T-helper 2 cell treated with Interferon-gamma antibody and Interleukin-4, amounts not matched to agents 100 ng/mL and 5 ng/mL, for 36 hours (primary cell): ENCODE measurements around the gene CNN3. TPM values are rescaled to one million over a fixed set of nuclear protein-coding genes. Genes with fewer than 3 reads are reported as not detected.

Source experiments
- intact Hi-C: fragments of 100-400 bp; cut with micrococcal nuclease; formaldehyde crosslinking; loops from one replicate; pipeline ENCODE4 v1.15.1; 2023
- total RNA-seq: library from RNA; stranded (reverse); gene quantifications from 2 replicates; pipeline ENCODE4 v1.2.3, GENCODE V29; 2022

Gene CNN3
- total RNA-seq, 1 donor from 2014 or later: 2.3 TPM

DNA sequence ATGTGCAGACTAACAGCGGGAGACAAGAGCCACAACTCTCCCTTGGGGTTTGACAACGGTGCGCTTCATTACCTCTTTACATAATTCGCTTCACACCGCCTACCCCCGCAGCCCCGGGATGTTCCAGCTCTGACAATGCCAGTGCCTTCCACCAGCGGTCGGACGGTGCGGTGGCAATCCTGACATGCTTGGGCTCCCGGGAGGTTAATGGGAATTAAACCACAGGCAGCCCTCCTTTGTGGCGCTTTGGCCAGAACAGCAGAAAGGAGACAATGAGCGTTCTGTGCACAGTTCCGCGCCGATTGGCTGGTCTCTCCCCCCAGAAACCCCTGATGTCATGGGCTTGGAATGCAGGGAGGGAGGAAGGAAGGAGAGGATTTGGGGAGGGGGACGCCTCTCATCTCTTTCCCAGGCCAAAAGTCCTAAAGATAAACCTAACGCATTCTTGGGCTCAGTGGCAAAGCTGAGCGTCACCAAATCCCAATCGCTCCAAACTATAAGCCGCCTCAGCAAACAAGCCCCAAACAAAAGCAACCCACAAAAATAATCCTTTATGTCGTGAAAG lies 1.3 kb downstream of the CNN3 start:
- intact Hi-C loops: loop anchor here (2.0 kb wide), 1 partner anchor 117 kb away; no protein-coding TSS in a partner anchor

DNA sequence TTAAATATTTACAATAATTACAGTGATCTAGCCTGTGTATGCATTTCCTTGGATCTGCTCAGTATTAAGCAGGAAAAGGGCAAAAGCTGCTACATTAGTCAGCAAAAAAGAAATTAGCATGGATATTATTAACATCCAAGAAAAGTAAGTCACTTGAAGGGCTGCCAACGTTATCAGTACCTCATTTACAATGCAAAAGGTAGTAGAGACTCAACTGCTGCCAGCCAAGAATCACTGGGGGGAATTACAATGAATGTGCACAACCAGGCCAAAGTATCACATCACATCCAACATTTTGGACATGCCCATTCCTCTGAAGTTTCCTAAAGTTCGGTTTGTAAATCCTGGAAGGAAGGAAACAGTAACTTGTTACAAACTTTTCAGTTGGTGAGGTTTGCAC lies 1.9 kb downstream of the CNN3 start:
- intact Hi-C loops: no loop called here

DNA sequence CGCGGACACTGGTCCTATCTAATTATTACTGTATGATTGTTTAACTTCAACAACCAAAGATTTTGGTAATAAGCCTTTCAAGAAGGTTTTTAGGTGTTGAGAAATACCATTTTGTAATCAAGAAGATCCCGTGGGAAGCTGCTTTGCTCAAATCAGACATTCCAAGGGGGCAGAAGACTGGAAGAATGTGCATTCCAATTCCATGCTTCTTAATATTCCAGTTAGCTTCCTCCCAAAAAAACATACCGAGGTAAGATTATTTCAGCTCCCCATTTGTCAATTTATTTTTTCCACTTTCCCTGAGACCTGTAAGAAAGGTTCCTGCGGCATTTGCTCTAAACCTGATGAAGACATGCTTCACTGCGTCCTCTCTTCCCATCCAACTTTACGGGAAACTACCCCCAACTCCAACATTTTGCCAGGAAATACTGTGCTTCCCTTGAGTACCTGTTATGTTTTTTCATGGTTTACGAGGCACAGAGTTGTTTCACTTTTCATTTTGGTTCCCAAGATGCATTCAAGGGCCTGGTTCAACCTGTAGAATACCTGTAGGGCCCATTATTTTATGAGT lies 4.1 kb downstream of the CNN3 start:
- intact Hi-C loops: no loop called here

GRCh38 chr1:94921977-94922376 lies 4.9 kb downstream of the CNN3 start:
- intact Hi-C loops: no loop called here

- intact Hi-C loops: no loop called here
Observed at GRCh38 chr1:94920061-94920460, 6.8 kb downstream of the CNN3 start.

GRCh38 chr1:94919241-94920030 lies 7.5 kb downstream of the CNN3 start:
- intact Hi-C loops: no loop called here

DNA sequence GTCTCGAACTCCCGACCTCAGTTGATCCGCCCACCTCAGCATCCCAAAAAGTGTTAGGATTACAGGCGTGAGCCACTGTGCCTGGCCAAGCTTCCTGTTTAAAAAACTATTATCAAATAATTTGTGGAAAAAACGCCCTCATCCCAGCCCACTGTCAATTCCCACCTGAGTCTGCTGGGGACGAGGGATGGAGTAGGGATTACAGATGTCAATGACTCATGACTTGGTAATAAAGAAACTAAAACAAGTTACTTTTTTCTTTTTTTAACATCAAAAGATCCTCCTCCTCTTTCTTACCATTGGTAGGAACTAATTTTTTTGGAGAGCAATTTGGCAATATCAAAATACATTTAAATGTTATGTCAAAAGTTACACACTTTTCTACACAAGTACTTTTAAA lies 9.7 kb downstream of the CNN3 start:
- intact Hi-C loops: no loop called here

GRCh38 chr1:94912263-94913184 lies 14.4 kb downstream of the CNN3 start:
- intact Hi-C loops: no loop called here

DNA sequence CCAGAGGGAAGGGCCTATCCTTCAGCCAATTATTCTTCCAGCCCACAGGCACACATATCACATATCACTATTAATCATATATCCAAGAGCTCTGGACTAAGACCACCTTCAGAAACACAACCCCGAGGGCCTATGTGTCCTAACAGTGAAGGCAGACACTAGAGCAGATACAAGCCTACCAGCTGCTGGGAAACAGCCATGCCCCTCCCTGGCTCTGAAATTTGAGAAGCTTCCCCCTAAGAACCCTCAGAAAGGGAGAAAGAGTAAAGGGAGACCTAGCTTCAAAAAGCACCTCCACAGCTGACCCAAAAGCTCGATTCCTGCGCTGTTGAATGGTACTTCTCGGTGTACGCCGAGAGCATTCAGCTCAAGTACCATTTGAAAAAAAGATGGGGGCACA lies 17.4 kb downstream of the CNN3 start:
- intact Hi-C loops: no loop called here

DNA sequence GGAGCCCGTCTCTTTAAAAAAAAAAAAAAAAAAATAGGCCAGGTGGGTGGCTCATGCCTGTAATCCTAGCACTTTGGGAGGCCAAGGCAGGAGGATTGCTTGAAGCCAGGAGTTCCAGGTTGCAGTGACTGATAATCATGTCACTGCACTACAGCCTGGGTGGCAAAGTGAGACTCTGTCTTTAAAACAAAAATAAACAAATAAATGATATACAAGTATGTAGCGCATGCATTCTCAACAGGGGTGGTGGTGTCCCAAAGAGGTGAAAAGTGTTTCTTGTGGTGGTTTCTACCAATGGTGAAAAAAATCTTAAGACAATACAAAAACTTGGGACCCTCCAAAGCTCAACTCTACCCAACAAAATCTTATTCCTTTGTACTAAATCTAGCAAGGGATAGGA lies 17.9 kb downstream of the CNN3 start:
- intact Hi-C loops: no loop called here

GRCh38 chr1:94908190-94908589 lies 18.7 kb downstream of the CNN3 start:
- intact Hi-C loops: no loop called here

DNA sequence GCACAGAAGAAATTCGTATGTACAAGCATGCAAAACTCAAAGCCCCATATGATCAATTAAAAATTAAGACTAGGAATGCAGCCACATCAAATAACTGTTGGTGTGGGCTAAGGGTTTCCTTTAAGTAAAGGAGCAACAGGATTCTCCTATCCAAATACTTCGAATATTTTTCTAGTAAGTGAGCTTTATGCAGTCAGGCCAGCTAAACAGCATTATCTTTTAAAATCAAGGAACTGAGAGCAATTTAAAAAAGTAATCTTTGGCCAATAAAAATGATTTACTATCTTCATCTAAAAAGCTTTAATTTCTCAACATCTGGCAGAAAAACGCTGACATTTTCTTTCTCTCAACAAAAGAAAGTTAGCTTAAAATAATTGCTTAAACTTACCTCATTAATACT lies 19.8 kb downstream of the CNN3 start:
- intact Hi-C loops: no loop called here

- intact Hi-C loops: no loop called here
Observed at GRCh38 chr1:94906382-94906781, 20.5 kb downstream of the CNN3 start.

- intact Hi-C loops: no loop called here
Observed at GRCh38 chr1:94905207-94905606, 21.7 kb downstream of the CNN3 start.

DNA sequence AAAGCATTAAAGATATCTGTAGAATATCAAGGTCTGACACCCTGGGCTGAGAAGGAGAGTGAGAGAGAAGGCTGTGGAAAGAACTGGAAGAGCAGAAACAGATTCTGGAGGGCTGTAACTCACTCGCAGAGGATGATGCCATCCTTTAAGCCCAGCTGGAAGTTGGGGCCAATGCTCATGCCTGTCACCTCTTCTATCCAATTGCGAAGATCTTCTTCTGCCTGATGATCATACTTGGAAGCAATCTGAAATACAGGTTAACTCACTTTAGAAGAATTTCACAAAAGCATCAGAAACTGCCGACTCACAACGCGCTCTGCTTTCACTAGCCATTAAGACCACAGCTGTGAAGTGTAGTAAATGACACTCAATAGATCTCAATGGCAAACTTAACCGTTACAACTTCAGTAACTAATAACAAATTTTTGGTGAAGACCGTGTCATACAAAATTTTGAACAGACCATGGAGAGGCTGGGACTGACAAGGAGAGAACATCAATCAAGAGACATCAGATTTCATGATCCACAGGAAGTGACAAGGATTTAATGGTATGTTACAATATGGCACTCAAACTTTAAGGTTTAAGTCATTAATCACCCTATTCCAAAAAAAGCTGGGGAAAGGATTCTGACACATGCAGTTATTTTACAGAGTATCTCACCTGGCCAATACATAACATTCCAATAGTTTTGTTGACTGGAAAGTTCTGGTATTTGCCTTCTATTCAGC lies 23.5 kb downstream of the CNN3 start:
- intact Hi-C loops: no loop called here

DNA sequence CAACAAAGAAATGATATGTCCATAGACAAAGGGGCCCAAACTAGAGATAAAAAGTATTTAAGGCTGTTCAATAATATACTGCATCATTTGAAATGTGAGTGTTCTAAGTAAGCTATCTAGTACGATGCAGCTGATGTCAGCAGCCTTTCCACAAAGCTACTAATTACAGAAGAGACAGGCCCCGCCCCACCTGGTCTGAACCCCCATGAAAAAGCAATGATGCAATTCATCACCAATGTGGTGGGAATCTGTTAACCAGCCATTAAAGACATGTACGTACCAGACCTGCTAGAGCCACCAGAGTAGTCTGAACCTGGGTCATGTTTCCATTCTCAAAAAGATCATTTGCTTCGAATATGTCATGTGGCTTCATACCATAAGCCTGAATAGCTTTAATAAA lies 25.1 kb downstream of the CNN3 start:
- intact Hi-C loops: no loop called here

DNA sequence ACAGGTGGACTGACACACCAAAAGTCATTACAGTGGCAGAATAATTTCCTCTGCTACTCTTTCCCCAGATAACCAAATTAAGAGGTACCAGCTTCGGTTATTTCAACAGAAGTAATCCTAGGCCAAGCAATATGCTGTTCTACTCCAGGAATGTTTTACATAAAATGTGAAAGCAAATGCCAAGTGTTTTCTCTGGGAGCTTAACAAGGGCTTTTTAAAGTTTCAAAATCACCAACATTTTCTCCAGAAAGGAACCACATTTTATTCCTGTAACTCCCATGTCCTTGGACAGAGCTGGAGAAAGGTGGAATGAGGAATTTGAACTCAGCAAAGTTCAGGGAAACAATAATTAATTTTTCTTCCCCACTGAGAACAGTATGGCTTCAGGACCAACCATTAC lies 27.2 kb downstream of the CNN3 start:
- intact Hi-C loops: loop anchor here (10.0 kb wide), 1 partner anchor 65 kb away; no protein-coding TSS in a partner anchor

- intact Hi-C loops: loop anchor here (10.0 kb wide), 1 partner anchor 64 kb away; no protein-coding TSS in a partner anchor
Observed at GRCh38 chr1:94898491-94899385, 28.2 kb downstream of the CNN3 start.

GRCh38 chr1:94895518-94895917 lies 31.4 kb downstream of the CNN3 start:
- intact Hi-C loops: loop anchor here (10.0 kb wide), 1 partner anchor 61 kb away; no protein-coding TSS in a partner anchor

DNA sequence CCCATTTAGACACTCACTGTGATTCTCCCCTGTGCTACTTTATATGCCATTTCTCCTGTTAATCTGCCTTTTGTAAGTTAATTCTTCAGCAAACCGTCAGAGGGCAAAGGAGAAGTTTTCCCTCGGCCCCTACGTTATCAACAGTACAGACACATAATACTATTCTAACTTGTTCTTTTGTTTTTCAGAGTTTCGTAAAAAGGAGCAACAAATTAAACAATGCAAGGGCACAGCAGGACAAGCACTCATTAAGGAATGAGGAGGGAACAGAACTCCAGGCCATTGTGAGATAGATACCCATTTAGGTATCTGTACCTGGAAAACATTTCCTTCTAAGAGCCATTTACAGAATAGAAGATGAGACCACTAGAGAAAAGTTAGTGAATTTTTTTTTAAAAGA lies 32.3 kb downstream of the CNN3 start:
- intact Hi-C loops: loop anchor here (10.0 kb wide), 1 partner anchor 60 kb away; no protein-coding TSS in a partner anchor
